ENCODE results near the gene SLK.

DNA sequence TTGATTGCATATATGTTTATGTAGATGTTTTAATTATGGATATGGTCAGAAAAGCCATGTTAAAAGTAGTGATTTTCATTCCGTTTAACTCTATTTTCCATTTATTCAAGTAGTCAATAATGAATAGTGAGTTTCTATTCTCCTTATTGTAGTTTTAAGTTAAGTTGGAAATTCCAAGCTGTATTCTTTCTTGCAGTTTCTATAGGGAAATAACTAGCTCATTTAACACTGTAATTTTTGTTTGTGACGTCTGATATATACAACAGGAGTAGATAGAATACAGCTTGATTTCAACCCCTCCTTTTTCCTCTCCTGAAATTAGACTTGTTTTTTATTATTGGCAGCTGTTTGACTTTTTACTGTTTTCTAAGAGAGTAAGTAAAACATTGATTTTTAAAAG, 47.2 kb downstream of the SLK start:
- TF ChIP-seq EZH2phosphoT487 (IDR thresholded peaks at IDR 0.05; ENCODE audit: insufficient read depth, low read depth): no peak
- no peak for TF ChIP-seq EZH2 (IDR thresholded peaks at IDR 0.05; ENCODE audit: insufficient read depth, poor library complexity, severe bottlenecking)

Data from GM23248 (cell line).